Stomach (tissue), 9 donors: Measurements from ENCODE around the gene RTCA. TPM values are rescaled to one million over a fixed set of nuclear protein-coding genes. Genes with fewer than 3 reads are reported as not detected.

Source experiments
- DNase-seq, 2 donors: peaks; one replicate each; pipeline versions ENCODE4 v3.0.0 to v3.0.0-alpha.2; 2013 to 2019
- H3K27ac ChIP-seq, 5 donors: fragments of 200-600 bp in 4 of 5; sonication (generic) in 4 of 5; one replicate each; pipeline ENCODE4 v1.5.1; 2013 to 2019; ENCODE audit warnings: mild to moderate bottlenecking in 1 of 5, moderate library complexity in 1 of 5
- H3K27me3 ChIP-seq, 3 donors: fragments of 200-600 bp; sonication (generic); one replicate each; pipeline ENCODE4 v1.5.1; 2017 to 2019; ENCODE audit warnings: mixed run types in 1 of 3
- H3K36me3 ChIP-seq, 4 donors: fragments of 200-600 bp; sonication (generic); 1 replicate in 3 of 4; 2 replicates in 1 of 4; pipeline ENCODE4 v1.5.1; 2016 to 2019
- H3K4me1 ChIP-seq, 4 donors: fragments of 200-600 bp; sonication (generic); one replicate each; pipeline ENCODE4 v1.5.1; 2016 to 2019
- H3K4me3 ChIP-seq, 4 donors: fragments of 200-600 bp; sonication (generic) in 3 of 4; one replicate each; pipeline ENCODE4 v1.5.1; 2016 to 2019; ENCODE audit warnings: mild to moderate bottlenecking in 1 of 4
- H3K9me3 ChIP-seq, 4 donors: fragments of 200-600 bp; sonication (generic); one replicate each; pipeline ENCODE4 v1.5.1; 2016 to 2019
- EP300 ChIP-seq: sonication (generic); formaldehyde crosslinking; IDR thresholded peaks from one replicate; pipeline ENCODE4 v1.6.1; 2017; ENCODE audit warnings: antibody characterized with exemption
- POLR2A ChIP-seq, 4 donors: fragments of 450-650 bp; IDR thresholded peaks; one replicate each; pipeline ENCODE4 v1.6.1; 2016; ENCODE audit warnings: antibody characterized with exemption in 4 of 4, control low read depth in 2 of 4, mild to moderate bottlenecking in 1 of 4, moderate library complexity in 1 of 4
- POLR2AphosphoS5 ChIP-seq, 3 donors: sonication (generic); formaldehyde crosslinking; IDR thresholded peaks; one replicate each; pipeline ENCODE4 v1.6.1; 2016; ENCODE audit warnings: antibody characterized with exemption in 3 of 3
- WGBS, 5 donors: extraction: QIAGEN DNeasy Blood & Tissue Kit in 3 of 5; methylation state at CpG; one replicate each; pipeline versions ENCODE4 v1.1.5 to v1.1.7; 2013 to 2018; 5-methylcytosine and 5-hydroxymethylcytosine counted together
- intact Hi-C: fragments of 100-400 bp; cut with DNase I; formaldehyde crosslinking; loops from one replicate; pipeline ENCODE4 v1.15.1; 2023; ENCODE audit warnings: low total_unique reads
- polyA plus RNA-seq, 3 donors: library from polyadenylated mRNA; stranded (reverse); fragments of 200-250 nt; gene quantifications; one replicate each; pipeline ENCODE4 v1.2.3, GENCODE V29; 2013
- total RNA-seq, 5 donors: library from RNA; depleted of rRNA; stranded (reverse); fragments of >200 nt; gene quantifications; one replicate each; pipeline versions ENCODE4 v1.1.0 to v1.2.3, GENCODE V29; 2014 to 2016
- TF ChIP-seq, protein P1 (sequence below), 7 experiments: fragments of 450-650 bp in 4 of 7; fragments of 200-600 bp in 3 of 7; sonication (generic) in 3 of 7; IDR thresholded peaks; one replicate each; pipeline ENCODE4 v1.5.1; 2016 to 2019; ENCODE audit warnings: antibody characterized with exemption in 7 of 7, control low read depth in 2 of 7, mild to moderate bottlenecking in 1 of 7
- donor health status: healthy with polysubstance abuse.
- donor health status: Bipolar disorder and iron deficiency.
- donor health status: healthy.

The RTCA gene
- total and polyA plus RNA-seq, 8 donors, result 16.5 to 51.9 (median 22.3) TPM

DNA sequence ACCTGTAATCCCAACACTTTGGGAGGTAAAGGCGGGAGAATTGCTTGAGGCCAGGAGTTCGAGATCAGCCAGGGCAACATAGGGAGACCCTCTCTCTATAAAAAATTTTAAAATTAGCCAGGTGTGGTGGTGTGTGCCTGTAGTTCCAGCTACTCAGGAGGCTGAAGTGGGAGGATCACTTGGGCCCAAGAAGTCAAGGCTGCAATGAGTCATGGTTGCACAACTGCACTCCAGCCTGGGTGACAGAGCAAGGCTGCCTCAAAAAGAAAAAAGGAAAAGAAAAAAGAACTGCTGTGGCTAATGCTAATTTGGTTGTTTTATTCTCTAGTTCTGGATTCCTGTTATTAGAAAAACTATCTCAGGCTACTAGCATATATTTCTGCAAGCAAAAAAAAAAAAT lies 46.1 kb upstream of the RTCA start:
- peaks cover 11 to 52% (median 42%) of the 10 kb centered on the region in 4 donors for H3K36me3 ChIP-seq
- H3K9me3 ChIP-seq, result no peaks in the 10 kb centered on the region
- H3K4me3 ChIP-seq, result no peak overlapping the region
- no peaks in the 10 kb centered on the region for H3K27me3 ChIP-seq
- DNase-seq, result no peak
- TF ChIP-seq POLR2A (IDR thresholded peaks at IDR 0.05) (no peak), POLR2AphosphoS5 (IDR thresholded peaks at IDR 0.05) (no peak), EP300 (no peak)
- TF ChIP-seq, protein P1, sequence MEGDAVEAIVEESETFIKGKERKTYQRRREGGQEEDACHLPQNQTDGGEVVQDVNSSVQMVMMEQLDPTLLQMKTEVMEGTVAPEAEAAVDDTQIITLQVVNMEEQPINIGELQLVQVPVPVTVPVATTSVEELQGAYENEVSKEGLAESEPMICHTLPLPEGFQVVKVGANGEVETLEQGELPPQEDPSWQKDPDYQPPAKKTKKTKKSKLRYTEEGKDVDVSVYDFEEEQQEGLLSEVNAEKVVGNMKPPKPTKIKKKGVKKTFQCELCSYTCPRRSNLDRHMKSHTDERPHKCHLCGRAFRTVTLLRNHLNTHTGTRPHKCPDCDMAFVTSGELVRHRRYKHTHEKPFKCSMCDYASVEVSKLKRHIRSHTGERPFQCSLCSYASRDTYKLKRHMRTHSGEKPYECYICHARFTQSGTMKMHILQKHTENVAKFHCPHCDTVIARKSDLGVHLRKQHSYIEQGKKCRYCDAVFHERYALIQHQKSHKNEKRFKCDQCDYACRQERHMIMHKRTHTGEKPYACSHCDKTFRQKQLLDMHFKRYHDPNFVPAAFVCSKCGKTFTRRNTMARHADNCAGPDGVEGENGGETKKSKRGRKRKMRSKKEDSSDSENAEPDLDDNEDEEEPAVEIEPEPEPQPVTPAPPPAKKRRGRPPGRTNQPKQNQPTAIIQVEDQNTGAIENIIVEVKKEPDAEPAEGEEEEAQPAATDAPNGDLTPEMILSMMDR (IDR thresholded peaks at IDR 0.05), result no peak
- WGBS, 5 donors, result 97 to 100% (median 99%) methylated on average over 2 of the region's 2 CpGs
- intact Hi-C loops, result no loop called here
- H3K27ac ChIP-seq, result no peak overlapping the region
- H3K4me1 ChIP-seq, result no peaks in the 10 kb centered on the region

DNA sequence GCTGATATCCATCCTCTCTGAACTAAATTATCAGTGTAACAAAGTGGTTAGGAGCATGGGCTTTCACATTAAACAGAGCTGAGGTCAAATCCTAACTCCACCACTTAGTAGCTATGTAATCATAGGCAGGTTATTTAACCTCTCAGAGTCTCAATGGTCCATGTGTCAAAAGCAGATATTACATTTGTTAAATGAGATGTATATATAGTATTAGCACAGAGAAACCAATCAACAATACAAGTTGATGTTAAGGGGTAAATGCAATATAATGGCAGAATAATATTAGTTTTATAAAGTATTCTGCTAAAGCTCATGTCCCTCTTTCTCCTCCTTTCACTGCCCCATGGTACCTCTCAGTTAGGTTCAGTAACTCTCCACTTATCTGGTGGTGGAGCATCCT lies 43.6 kb upstream of the RTCA start:
- H3K9me3 ChIP-seq, result no peaks in the 10 kb centered on the region
- no peak overlapping the region for H3K27ac ChIP-seq
- H3K27me3 ChIP-seq, result no peaks in the 10 kb centered on the region
- no peak for TF ChIP-seq POLR2AphosphoS5 (IDR thresholded peaks at IDR 0.05)
- TF ChIP-seq, protein P1 (IDR thresholded peaks at IDR 0.05), result no peak
- no peak for TF ChIP-seq EP300
- no peak for TF ChIP-seq POLR2A (IDR thresholded peaks at IDR 0.05)
- intact Hi-C loops, result no loop called here
- no peak overlapping the region for H3K4me3 ChIP-seq
- peaks cover 0 to 40% (median 31%) of the 10 kb centered on the region in 4 donors for H3K36me3 ChIP-seq
- DNase-seq, result no peak
- no peaks in the 10 kb centered on the region for H3K4me1 ChIP-seq

DNA sequence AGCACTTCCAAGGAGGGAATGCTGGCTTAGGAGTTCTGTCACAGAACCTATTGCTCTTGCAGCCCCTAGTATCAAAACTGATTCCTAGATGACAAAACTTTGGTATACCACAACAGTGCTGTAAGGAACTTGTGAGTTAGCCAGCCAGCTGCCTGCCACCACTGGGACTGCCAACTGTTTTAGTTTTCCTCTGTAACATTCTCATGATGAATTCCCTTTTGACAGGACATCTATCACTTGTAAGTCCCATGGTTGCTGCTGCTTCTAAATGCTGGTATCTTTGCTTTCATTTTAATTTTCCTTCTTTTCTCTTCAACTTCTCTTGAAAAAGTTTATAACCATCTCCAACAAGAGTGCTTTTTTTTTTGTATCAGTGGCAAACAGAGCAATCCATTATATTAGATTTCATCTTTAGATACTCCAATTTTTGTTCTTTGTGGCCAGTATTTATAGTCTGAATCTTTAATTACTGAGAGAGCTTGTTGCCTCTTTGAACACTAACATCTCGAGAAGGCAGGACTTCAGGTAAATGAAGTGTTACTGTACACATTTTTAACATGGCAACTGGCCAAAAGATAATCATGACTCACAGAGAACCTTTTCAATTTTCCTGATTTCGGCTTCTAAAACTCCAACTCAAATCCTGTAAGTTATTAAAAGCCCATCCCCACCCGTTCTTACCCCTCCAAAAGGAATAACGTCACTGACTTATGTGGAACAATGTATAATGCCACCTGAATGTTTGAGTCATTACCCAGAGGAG lies 36.2 kb upstream of the RTCA start:
- TF ChIP-seq EP300 (no peak), POLR2A (IDR thresholded peaks at IDR 0.05) (no peak), POLR2AphosphoS5 (IDR thresholded peaks at IDR 0.05) (no peak)
- TF ChIP-seq, protein P1 (IDR thresholded peaks at IDR 0.05), result no peak
- Histone ChIP-seq H3K36me3 (peaks cover 0 to 75% (median 70%) of the 10 kb centered on the region in 4 donors), H3K4me1 (no peaks in the 10 kb centered on the region), H3K4me3 (no peak overlapping the region), H3K9me3 (no peaks in the 10 kb centered on the region), H3K27ac (no peak overlapping the region), H3K27me3 (no peaks in the 10 kb centered on the region)
- DNase-seq, result peak in 1 of 2 donors; percentile 16
- intact Hi-C loops, result no loop called here
- WGBS, 5 donors, result 31 to 52% (median 44%) methylated on average over 4 of the region's 4 CpGs

DNA sequence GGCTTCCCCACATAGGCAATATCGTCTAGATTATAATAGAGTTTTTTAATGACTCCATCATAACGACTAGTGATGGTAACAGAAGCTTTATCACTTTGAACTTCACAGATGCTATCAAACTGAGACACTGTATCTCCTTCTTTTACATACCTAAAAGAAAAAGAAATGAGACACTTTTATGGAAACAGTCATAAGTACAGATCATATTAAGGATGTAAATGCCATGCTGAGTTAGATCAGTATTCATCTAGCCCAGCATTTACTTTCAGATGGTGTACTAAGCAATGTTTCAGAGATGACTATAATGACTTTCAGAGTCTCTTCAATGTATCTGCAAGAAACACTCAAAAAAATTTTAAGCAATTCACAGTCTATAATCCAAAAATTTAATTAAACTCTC lies 35.3 kb upstream of the RTCA start:
- Histone ChIP-seq H3K4me3 (no peak overlapping the region), H3K4me1 (no peaks in the 10 kb centered on the region), H3K27ac (no peak overlapping the region), H3K36me3 (peaks cover 0 to 82% (median 76%) of the 10 kb centered on the region in 4 donors), H3K9me3 (no peaks in the 10 kb centered on the region), H3K27me3 (no peaks in the 10 kb centered on the region)
- intact Hi-C loops, result no loop called here
- TF ChIP-seq POLR2AphosphoS5 (IDR thresholded peaks at IDR 0.05) (no peak), POLR2A (IDR thresholded peaks at IDR 0.05) (no peak)
- no peak for DNase-seq
- 77 to 90% (median 84%) methylated on average over 2 of the region's 2 CpGs for WGBS, 5 donors

DNA sequence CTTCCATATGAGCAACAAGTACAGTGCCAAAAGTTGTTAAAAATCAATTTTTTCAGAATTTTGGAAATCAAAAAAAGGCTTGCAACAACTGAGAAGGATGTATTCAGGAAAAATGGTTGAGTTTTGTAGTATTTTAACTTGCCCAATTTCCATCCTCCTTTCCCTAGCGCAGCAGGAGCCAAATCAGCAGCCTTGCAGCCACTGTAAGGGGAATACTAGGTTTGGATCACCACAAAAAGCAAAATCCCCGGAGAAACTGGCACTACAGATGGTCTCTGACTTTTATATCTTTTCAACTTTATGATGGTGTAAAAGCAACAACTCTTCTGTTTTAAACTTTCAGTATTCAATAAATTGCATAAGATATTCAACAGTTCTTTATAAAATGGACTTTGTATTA lies 34.3 kb upstream of the RTCA start:
- Histone ChIP-seq H3K27ac (no peak overlapping the region), H3K27me3 (no peaks in the 10 kb centered on the region), H3K36me3 (peaks cover 0 to 86% (median 76%) of the 10 kb centered on the region in 4 donors), H3K4me1 (no peaks in the 10 kb centered on the region), H3K4me3 (no peak overlapping the region), H3K9me3 (no peaks in the 10 kb centered on the region)
- TF ChIP-seq, protein P1 (IDR thresholded peaks at IDR 0.05), result no peak
- no peak for TF ChIP-seq POLR2A (IDR thresholded peaks at IDR 0.05)
- TF ChIP-seq POLR2AphosphoS5 (IDR thresholded peaks at IDR 0.05), result no peak
- no peak for TF ChIP-seq EP300
- DNase-seq, result no peak
- intact Hi-C loops, result no loop called here
- 94 to 100% (median 97%) methylated on average over 2 of the region's 2 CpGs for WGBS, 5 donors
